GM21825 (cell line): ENCODE results near the gene NOL3.

Source experiments
- ATAC-seq: cut with Tn5 transposase; IDR thresholded peaks from one replicate; pipeline ENCODE4 v1.9.1; 2021; ENCODE audit warnings: mild to moderate bottlenecking, moderate library complexity; ENCODE audit not compliant: unreplicated experiment

Gene NOL3

DNA sequence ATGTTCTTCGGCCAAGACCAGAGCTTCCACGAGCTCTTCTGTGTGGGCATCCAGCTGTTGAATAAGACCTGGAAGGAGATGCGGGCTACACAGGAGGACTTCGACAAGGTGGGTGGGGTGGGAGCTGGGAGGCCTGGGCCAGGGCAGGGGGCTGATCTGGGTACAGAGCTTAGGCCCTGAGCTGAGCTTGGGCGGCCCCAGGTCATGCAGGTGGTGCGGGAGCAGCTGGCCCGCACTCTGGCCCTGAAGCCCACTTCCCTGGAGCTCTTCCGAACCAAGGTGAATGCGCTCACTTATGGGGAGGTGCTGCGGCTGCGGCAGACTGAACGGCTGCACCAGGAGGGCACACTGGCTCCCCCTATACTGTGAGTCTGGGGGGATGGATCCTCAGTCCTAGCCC, 32.1 kb downstream of the NOL3 start:
- ATAC-seq: no peak

DNA sequence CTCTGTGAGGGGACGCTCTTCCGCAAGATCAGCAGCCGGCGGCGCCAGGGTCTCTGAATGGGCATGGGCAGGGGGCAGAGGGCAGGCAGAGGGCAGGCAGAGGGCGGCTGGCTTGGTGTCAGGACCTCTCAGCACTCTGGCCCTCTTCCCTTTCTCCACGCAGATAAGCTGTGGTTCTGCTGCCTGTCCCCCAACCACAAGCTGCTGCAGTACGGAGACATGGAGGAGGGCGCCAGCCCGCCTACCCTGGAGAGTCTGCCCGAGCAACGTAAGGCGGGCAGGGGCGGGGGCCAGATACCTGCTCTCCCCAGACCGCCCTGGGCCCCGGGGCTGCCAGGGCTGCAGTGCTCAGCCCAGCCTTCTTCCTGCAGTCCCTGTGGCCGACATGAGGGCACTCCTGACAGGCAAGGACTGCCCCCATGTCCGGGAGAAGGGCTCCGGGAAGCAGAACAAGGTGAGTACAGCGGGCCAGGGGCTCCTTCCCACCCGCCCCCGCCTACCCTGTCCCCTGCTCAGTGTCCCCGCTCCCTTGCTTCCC, 32.7 kb downstream of the NOL3 start:
- no peak for ATAC-seq

GRCh38 chr16:67204076-67204475, 33.7 kb downstream of the NOL3 start:
- ATAC-seq: no peak

DNA sequence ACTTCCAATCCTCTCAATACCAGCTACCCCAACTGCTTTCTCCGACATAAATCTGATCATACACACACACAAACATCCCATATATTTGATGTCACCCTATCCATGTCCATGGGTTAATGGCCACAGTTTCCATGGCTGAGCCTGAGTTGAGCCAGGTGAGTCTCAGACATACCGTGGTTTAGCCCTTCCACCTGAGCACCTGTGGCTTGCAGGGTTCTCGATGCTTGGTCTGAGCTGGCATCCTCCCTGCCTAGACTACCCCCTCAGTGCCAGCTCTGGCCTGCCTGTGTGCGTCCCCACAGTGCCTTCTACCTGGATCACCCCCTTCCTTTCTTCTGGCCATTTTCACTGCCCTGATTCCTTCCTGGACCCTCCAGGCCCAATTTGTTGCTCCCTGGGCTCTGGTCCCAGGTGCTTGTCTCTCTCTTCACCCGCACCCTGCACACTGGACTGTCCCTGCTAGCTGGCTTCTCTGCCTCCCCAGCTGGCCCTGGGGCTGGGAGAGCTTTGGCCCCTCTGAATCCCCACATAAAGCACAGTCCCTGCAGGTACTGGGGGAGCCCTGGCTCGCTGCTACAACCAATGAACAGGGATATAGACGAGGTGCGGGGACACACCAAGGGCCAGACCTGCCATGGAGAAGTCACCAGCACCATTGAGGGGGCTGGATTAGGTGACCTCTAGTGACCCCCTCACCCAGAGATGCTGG, 35.9 kb downstream of the NOL3 start:
- no peak for ATAC-seq

DNA sequence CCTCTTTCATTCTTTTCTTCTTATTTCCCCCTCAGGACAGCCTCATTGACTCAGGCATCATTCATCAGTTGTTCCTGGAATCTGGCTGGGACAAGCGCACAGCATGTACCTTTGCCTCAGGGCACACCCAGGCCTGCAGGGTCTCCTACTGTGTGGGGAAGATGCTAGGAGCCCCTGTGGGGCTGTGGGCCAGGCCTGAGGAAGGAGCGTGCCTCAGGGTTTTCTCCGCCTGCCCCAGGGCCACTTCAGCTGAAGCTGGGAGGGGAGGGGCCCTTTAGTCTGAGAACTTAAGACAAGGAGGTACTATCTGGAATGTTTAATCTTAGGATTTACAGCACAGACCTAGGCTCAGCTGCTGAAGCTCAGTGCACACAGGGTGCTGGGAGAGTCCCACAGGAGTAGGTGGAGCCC, 36.5 kb downstream of the NOL3 start:
- ATAC-seq: no peak

GRCh38 chr16:67207249-67208091, 37.1 kb downstream of the NOL3 start:
- no peak for ATAC-seq

DNA sequence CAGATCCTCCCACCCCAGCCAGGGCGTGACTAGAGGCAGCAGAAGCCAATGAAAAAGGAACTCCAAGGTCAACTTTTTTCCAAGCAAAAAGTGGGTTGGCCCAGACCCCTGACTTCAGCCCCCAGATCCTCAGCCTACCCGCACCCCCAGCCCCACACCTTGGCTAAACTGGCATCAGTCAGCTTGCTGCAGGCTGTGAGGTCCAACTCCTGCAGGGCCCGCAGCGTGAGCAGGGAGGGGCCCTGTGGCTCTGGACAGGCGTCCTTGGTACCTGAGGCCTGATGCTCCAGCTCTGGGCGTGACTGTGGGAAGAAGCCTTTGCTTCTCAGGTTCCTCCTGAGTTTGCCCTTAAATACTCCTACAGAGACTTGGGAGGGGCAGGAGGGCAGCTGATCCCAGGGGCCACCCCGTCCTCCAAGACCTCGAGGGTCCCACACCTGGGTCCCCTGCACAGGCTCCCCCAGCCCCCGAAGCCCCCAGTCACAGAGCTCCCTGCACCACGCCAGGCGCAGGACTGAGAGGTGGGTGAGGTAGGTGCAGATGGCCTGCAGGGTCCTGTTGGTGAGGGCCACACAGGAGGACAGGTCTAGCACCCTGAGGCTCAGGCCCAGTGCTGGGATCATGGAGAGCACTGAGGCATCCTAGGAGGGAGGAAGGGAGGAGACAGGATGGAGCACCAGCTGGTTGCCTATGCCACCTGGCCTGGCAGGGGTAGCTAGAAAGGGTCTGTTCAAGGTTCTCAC, 38.0 kb downstream of the NOL3 start:
- ATAC-seq: no peak

DNA sequence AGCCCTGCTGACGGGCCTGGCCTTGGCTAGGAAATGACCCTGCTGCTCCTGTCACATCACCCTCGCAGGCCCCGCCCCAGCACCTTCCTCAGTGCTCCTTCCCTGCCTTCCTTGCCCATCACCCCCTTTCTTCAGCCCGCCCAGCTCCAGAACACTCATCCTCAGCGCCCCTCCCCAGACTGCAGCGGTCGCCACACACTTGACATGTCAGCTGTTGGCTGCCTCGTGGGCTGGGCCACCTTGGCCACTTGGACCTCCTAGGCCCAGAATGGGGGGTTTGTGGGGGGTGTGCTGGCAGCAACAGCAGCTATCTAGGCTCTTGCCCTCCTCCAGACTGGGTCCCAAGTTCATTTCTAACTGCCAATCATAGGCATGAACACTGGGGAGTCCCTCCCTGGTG, 39.2 kb downstream of the NOL3 start:
- no peak for ATAC-seq

GRCh38 chr16:67210069-67210937, 40.0 kb downstream of the NOL3 start:
- ATAC-seq: no peak

- no peak for ATAC-seq
Measured at GRCh38 chr16:67211674-67212073, 41.3 kb downstream of the NOL3 start.

- no peak for ATAC-seq
Measured at GRCh38 chr16:67212766-67213165, 42.4 kb downstream of the NOL3 start.

DNA sequence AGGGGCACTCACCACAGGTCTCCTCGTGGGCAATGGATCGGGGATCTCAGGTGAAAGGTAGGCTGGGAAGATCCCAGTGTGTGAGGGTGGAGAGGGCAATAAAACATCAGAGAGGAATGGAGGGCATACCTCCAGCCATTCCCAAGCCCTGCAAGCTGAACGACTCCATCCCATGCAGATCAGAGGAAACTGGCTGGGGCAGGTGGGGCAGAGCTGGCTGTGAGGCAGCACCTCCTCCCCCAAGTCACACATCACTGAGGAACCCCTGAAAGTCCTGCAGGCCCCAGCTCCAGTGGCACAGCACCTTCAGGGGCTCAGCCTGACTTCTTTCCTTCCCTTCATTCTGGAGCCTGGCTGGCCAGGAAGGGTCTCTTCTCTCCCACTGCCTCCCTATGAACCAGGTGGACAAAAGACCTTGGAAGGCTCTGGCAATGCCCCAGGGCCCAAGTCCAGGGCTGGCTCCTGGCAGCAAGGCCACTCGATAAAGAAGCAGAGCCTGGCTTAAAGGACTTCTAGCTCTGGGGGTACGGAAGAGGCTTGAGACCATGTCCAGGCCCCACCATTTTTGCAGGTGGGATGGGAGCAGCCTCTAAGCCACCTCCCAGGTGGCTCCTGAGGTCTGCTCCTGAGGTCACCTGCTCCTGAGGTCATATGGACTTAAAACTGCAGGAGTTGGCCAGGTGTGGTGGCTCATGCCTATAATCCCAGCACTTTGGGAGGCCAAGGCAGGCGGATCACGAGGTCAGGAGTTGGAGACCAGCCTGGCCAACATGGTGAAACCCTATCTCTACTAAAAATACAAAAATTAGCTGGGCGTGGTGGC, 43.1 kb downstream of the NOL3 start:
- ATAC-seq: no peak

- no peak for ATAC-seq
Measured at GRCh38 chr16:67215706-67216105, 45.4 kb downstream of the NOL3 start.

DNA sequence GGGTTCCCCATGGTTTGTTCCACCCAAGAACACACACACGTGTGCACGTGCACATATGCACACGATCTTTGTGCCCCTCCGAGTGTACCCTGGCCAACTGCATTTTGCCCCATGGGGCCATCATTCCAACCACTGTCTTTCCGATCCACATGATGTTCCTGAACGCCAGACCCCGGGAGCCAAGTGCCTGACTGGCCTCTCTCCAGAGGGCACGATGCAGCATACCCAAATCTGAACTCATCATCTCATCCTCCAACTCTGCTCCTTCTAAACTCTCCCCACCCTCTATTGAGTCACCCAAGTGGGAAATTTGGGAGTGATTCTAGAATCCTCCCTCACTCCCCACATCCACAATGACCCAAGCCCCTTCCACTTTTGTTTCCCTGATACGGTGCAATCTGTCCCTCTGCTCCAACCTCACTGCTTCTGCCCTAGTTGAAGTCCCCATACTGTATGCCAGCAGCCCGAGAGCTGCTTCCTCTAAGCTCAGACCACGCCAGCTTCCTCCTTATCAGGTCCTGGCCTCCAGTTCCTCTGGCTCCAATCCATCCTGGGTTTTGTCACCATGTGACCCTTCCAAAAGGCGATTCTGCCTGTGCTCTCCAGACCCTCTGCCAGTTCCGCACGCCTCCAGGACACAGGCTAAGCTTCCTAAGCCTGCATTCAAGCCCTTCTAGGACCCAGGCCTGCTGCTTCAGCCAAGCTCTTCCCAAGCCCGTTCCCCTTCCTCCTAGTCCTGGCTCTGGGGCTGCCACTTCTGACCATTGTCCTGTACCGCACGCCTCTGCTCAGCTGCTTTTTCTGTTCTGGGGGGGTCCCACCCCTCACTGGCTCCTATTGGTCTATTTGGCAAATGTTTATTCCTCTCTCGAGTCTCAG, 46.5 kb downstream of the NOL3 start:
- no peak for ATAC-seq

DNA sequence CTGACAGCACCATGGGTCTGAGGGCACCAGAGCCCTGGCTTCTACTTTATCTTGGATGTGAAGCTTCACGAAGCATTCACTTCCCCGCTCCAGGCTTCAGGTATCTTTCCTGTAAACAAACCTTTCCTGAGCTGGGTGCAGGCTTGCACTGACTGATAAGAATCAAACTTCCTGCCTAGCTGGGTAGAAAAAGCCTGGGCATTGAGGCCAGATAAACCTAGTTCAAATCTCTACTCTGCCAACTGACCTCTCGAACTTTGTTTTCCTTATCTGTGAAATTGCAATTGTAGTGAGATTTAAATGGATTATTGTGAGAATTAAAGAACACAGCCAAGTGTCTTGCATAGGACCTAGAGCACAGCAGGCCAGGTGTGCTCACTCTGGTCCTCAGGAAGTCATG, 53.7 kb downstream of the NOL3 start:
- no peak for ATAC-seq
